MM.1S (cell line): Measurements from ENCODE around the gene SNORC.

ENCODE experiments used
- CTCF ChIP-seq: fragments of 300-600 bp; sonication (generic); IDR thresholded peaks from 2 replicates; pipeline ENCODE4 v1.5.1; 2016; ENCODE audit warnings: antibody characterized with exemption, low read length, mixed read lengths
- EZH2 ChIP-seq: fragments of 300-600 bp; sonication (generic); optimal IDR thresholded peaks from 2 replicates; pipeline ENCODE3; 2017; ENCODE audit warnings: low read depth, mild to moderate bottlenecking, antibody characterized with exemption, low read length, mixed read lengths

GRCh38 chr2:232874677-232875223 is 4.7 kb downstream of the SNORC start:
- TF ChIP-seq CTCF = no peak
- no peak for TF ChIP-seq EZH2
